Stimulated activated CD4-positive, alpha-beta T cell treated with anti-CD3 and anti-CD28 coated beads, Interleukin-2, amount 100 ng/mL, for 24 hours (primary cell): ENCODE data around the gene ARL8A.

ENCODE experiments used
- DNase-seq, 2 donors: peaks; one replicate each; pipeline ENCODE4 v3.0.0-alpha.2; 2020

The ARL8A gene

GRCh38 chr1:202107801-202108731 is 36.5 kb downstream of the ARL8A start:
- DNase-seq: no peak

GRCh38 chr1:202107321-202107761 is 37.2 kb downstream of the ARL8A start:
- no peak for DNase-seq

DNA sequence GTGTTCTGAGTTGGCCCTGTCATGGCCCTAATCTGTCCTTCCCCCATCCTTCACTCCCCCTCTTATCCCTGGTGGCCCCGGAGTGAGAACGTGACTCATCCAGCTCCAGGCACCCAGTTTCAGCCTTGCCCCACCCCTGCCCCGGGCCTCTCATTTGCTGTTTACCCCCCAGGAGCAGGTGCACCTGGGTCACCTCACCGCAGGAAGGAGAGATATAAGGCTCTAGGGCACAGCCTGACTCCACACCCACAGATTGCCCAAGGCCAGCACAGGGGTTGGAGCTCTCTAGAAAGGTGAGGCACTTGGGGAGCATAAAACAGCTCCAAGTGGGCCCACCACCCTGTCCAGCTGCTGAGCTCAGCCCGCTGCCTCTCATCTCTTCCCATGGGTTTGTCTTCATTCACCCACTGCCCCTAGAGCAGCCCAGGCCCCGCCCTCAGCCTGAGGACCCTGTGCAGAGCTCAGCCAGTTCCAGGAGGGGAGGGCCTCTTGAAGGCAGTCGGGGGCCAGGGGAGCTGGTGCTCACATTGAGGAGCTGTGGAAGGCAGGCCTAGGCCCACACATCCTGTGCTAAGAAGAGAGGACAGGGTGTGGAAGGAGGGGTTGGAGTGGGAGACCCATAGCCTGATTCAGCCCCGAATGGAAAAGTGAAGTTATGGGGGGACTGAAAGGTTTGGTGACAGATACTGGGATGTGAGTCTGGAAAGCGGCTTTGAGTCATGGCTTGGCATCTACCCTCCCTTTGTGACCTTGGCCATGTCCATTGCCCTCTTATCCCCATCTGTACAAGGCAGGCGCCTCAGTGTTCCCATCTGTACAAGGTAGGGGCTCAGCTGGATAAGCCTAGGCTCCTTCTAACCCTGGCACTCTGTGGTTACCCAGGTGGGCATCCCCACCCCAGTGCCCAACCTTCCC is 37.9 kb downstream of the ARL8A start:
- no peak for DNase-seq

DNA sequence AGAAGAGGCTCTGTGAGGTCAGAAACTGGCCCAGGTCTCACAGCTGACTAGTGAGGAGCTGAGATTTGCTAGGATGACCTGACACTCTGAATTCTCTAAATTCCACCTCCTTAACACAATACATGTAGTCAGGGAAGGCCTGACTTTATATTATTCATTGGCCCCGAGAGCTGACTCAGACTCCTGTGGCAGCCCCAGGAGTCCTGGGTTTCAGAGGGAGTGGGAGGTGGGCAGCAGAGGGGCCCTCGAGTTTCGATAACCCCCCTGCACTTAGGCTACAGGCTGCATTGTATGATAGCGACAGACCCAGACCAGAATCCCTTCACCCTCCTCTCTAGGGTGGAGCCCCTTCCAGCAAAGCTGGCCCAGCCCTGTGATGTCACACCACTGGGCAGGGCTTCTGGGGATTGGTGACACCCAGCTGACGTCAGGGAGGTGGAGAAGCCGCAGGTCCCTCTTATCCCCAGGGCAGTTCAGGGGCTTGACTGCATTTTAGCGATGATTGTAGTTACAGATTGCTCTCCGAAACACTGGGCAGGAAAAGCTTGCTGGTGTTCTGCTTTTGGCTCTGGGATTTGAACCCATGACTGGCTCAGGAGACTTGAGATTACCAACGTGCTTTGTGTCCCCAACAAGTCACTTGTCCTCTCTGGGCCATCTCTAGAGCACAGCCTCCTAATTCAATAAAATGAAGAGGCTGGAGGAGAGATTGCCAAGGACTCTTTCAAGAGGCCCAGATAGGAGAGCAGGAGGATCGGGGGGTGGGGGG is 38.8 kb downstream of the ARL8A start:
- no peak for DNase-seq

- no peak for DNase-seq
These were observed 40.5 kb downstream of the ARL8A start for GRCh38 chr1:202104073-202104472.

DNA sequence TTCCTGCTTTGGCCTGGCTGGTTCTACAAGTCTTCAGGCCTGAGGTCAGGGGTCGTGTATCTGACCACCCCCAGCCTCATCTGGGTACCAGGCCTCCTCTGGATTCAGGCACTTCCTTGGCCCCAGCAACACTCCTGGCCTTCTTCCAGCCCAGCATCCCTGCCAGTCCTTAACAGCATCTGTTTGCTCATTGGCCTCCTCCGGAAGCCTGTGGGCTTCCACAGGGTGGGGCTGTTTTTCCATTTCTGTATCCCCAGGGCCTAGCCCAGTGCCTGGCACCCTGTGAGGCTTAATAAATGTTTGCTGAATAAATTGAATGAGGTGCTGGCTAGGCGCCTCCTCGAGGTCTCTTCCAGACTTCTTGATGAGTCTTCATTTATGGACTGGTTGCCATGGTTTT is 43.4 kb downstream of the ARL8A start:
- DNase-seq: no peak

DNA sequence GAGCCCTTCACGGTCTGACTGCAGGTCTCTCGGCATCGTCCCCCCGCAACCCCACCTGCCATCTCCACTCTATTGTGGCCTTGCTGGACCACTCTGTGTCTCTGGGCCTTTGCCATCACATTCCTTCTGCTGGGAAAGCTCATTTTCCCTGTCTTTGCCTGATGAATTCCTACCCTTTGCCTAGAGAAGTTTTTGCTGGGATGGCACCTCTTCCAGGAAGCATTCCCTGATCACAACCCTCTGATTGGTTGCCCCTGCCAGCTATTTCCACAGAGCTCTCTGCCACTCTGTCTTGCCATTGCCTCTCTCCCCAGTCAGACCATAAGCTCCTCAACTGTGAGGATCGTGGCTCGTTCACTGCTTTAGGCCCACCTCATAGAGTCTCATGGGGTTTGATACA is 50.7 kb downstream of the ARL8A start:
- no peak for DNase-seq

- no peak for DNase-seq
These were observed 53.5 kb downstream of the ARL8A start for GRCh38 chr1:202090994-202091393.

DNA sequence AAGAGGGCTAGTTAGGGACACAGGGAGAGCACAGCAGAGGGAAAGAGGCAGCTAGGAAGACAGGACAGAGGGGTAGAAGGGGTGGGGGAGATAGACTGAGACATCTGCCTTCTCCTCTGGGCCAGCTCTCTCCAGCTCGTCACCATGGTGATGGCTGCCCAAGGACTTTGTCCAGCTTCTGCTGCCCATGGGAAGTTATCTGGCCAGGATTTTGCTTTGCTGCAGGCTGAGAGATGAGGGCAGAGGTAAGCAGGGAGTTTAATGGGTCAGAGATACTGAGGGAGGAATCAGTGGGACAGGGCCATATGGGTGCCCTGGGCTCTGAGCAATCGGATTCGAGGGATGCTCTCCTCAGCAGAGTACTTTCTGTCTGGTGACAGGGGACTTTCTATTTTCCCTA is 56.3 kb downstream of the ARL8A start:
- no peak for DNase-seq

GRCh38 chr1:202086579-202087350 is 57.8 kb downstream of the ARL8A start:
- no peak for DNase-seq

GRCh38 chr1:202085682-202086373 is 58.7 kb downstream of the ARL8A start:
- no peak for DNase-seq

GRCh38 chr1:202084791-202085681 is 59.5 kb downstream of the ARL8A start:
- no peak for DNase-seq
